Measurements from ENCODE around the gene DMD.

- TF ChIP-seq CTCF (IDR thresholded peaks at IDR 0.05; ENCODE audit: borderline replicate concordance, extremely low read depth, low read length, poor library complexity, severe bottlenecking) (no peak), EZH2 (IDR thresholded peaks at IDR 0.05; ENCODE audit: borderline replicate concordance, low read depth, low read length, severe bottlenecking) (no peak)
These were observed 1356.6 kb downstream of the DMD start for GRCh38 chrX:31854716-31855115.

Measured in DND-41 (cell line).